ENCODE results near the gene ODAPH. TPM values are rescaled to one million over a fixed set of nuclear protein-coding genes. Genes with fewer than 3 reads are reported as not detected.
"Not testable (repeated sequence)": the region's sequence is repeated elsewhere in the genome, so short reads cannot be mapped to it uniquely, and the experiment has no call there.

The ODAPH gene
- polyA plus RNA-seq, 3 donors = not detected

GRCh38 chr4:75542824-75543223 lies 13.0 kb upstream of the ODAPH start:
- intact Hi-C loops (cut with micrococcal nuclease) = no loop called here

GRCh38 chr4:75544220-75544619 lies 11.6 kb upstream of the ODAPH start:
- H2AFZ ChIP-seq (ENCODE audit: insufficient read depth, low read depth, low read length, poor library complexity, severe bottlenecking); H4K20me1 ChIP-seq (ENCODE audit: insufficient read depth, low read length); H3K9ac ChIP-seq (ENCODE audit: insufficient read depth, low read length, poor library complexity, severe bottlenecking); H3K9me3 ChIP-seq (replicated peaks in 1 of 2; ENCODE audit: control insufficient read depth in 1 of 2, insufficient read depth in 1 of 2, low read length in 2 of 2); H3K4me1 Mint-ChIP-seq; H3K79me2 ChIP-seq (ENCODE audit: insufficient read depth, low read length); intact Hi-C loops (cut with micrococcal nuclease); H3K4me1 ChIP-seq (ENCODE audit: control insufficient read depth in 1 of 2, insufficient read depth in 2 of 2, low read length in 2 of 2); H3K27ac ChIP-seq (ENCODE audit: low read depth in 1 of 2, low read length in 2 of 2); H3K4me3 Mint-ChIP-seq; DNase-seq; H3K27me3 ChIP-seq (ENCODE audit: control insufficient read depth in 2 of 2, insufficient read depth in 2 of 2, low read length in 2 of 2); H3K9me3 Mint-ChIP-seq; H3K4me2 ChIP-seq (replicated peaks; ENCODE audit: extremely low read depth, low read length, poor library complexity, severe bottlenecking); H3K4me3 ChIP-seq (replicated peaks in 1 of 3; ENCODE audit: low read depth in 2 of 3, low read length in 3 of 3); H3K27me3 Mint-ChIP-seq (ENCODE audit: low read depth in 3 of 3): not testable (repeated sequence)
- Mint-ChIP-seq H3K36me3 (peaks cover 2 to 19% of the 10 kb centered on the region in 2 donors), H3K27ac (peak overlapping the region in 1 of 7 donors; percentile 43)
- peaks cover 6 to 12% of the 10 kb centered on the region in 2 donors for H3K36me3 ChIP-seq (replicated peaks in 1 of 2; ENCODE audit: control insufficient read depth in 1 of 2, insufficient read depth in 2 of 2, low read length in 2 of 2)
- WGBS (ENCODE audit: insufficient coverage) = no CpG with 5 or more reads among the region's 8 CpGs

More at GRCh38 chr4:75542824-75543223, 13.0 kb upstream of the ODAPH start:
- Mint-ChIP-seq H3K4me3 (no peak overlapping the region), H3K27me3 (ENCODE audit: low read depth in 3 of 3) (no peaks in the 10 kb centered on the region), H3K9me3 (peaks cover 0 to 3% (median 0%) of the 10 kb centered on the region in 7 donors), H3K27ac (no peak overlapping the region), H3K4me1 (peaks cover 2% of the 10 kb centered on the region), H3K36me3 (peaks cover 2 to 19% of the 10 kb centered on the region in 2 donors)
- Histone ChIP-seq H3K4me2 (replicated peaks; ENCODE audit: extremely low read depth, low read length, poor library complexity, severe bottlenecking) (no peak overlapping the region), H3K79me2 (ENCODE audit: insufficient read depth, low read length) (no peaks in the 10 kb centered on the region), H3K4me1 (ENCODE audit: control insufficient read depth in 1 of 2, insufficient read depth in 2 of 2, low read length in 2 of 2) (peaks cover 1% of the 10 kb centered on the region in 2 donors), H3K4me3 (replicated peaks in 1 of 3; ENCODE audit: low read depth in 2 of 3, low read length in 3 of 3) (no peak overlapping the region), H3K27ac (ENCODE audit: low read depth in 1 of 2, low read length in 2 of 2) (no peak overlapping the region), H3K9ac (ENCODE audit: insufficient read depth, low read length, poor library complexity, severe bottlenecking) (no peak overlapping the region), H2AFZ (ENCODE audit: insufficient read depth, low read depth, low read length, poor library complexity, severe bottlenecking) (no peak overlapping the region), H3K36me3 (replicated peaks in 1 of 2; ENCODE audit: control insufficient read depth in 1 of 2, insufficient read depth in 2 of 2, low read length in 2 of 2) (peaks cover 6 to 12% of the 10 kb centered on the region in 2 donors), H3K27me3 (ENCODE audit: control insufficient read depth in 2 of 2, insufficient read depth in 2 of 2, low read length in 2 of 2) (no peaks in the 10 kb centered on the region), H3K9me3 (replicated peaks in 1 of 2; ENCODE audit: control insufficient read depth in 1 of 2, insufficient read depth in 1 of 2, low read length in 2 of 2) (no peaks in the 10 kb centered on the region), H4K20me1 (ENCODE audit: insufficient read depth, low read length) (no peaks in the 10 kb centered on the region)
- no peak for DNase-seq
- no peak for TF ChIP-seq CTCF (IDR thresholded peaks at IDR 0.05)

Measured in CD14-positive monocyte (primary cell).